ENCODE data around the gene WAPL.

Gene WAPL

GRCh38 chr10:86461963-86462804, 59.4 kb downstream of the WAPL start:
- DNase-seq, result no peak

GRCh38 chr10:86451604-86451960, 70.0 kb downstream of the WAPL start:
- no peak for DNase-seq

GRCh38 chr10:86450806-86451603, 70.6 kb downstream of the WAPL start:
- DNase-seq, result no peak

GRCh38 chr10:86449926-86450558, 71.5 kb downstream of the WAPL start:
- DNase-seq, result no peak

- no peak for DNase-seq
Measured at GRCh38 chr10:86447432-86447831, 74.2 kb downstream of the WAPL start.

- no peak for DNase-seq
Measured at GRCh38 chr10:86446987-86447386, 74.6 kb downstream of the WAPL start.

GRCh38 chr10:86446440-86446839, 75.2 kb downstream of the WAPL start:
- no peak for DNase-seq

- DNase-seq, result no peak
Measured at GRCh38 chr10:86443936-86444335, 77.7 kb downstream of the WAPL start.

GRCh38 chr10:86443069-86443468, 78.5 kb downstream of the WAPL start:
- DNase-seq, result no peak

- DNase-seq, result no peak
Measured at GRCh38 chr10:86440874-86441843, 80.4 kb downstream of the WAPL start.

- peak in 41 of 58 donors; percentile 2 to 58 (median 19) for DNase-seq
Measured at GRCh38 chr10:86439544-86439943, 82.0 kb downstream of the WAPL start.

GRCh38 chr10:86438091-86438749, 83.4 kb downstream of the WAPL start:
- DNase-seq, result no peak

GRCh38 chr10:86437447-86437846, 84.1 kb downstream of the WAPL start:
- no peak for DNase-seq

GRCh38 chr10:86436963-86437362, 84.6 kb downstream of the WAPL start:
- DNase-seq, result no peak

- DNase-seq, result no peak
Measured at GRCh38 chr10:86434656-86435055, 86.9 kb downstream of the WAPL start.

- DNase-seq, result no peak
Measured at GRCh38 chr10:86423739-86424138, 97.9 kb downstream of the WAPL start.

- no peak for DNase-seq
Measured at GRCh38 chr10:86419101-86419500, 102.5 kb downstream of the WAPL start.

GRCh38 chr10:86415583-86415982, 106.0 kb downstream of the WAPL start:
- DNase-seq, result no peak

GRCh38 chr10:86415116-86415515, 106.5 kb downstream of the WAPL start:
- DNase-seq, result no peak

GRCh38 chr10:86413046-86413728, 108.4 kb downstream of the WAPL start:
- peak in 2 of 58 donors; percentile 26 to 42 for DNase-seq
